ENCODE results near the gene WDR33. TPM values are rescaled to one million over a fixed set of nuclear protein-coding genes. Genes with fewer than 3 reads are reported as not detected.

Gene WDR33
- 22.3 and 27.9 TPM in 2 replicates for total RNA-seq

DNA sequence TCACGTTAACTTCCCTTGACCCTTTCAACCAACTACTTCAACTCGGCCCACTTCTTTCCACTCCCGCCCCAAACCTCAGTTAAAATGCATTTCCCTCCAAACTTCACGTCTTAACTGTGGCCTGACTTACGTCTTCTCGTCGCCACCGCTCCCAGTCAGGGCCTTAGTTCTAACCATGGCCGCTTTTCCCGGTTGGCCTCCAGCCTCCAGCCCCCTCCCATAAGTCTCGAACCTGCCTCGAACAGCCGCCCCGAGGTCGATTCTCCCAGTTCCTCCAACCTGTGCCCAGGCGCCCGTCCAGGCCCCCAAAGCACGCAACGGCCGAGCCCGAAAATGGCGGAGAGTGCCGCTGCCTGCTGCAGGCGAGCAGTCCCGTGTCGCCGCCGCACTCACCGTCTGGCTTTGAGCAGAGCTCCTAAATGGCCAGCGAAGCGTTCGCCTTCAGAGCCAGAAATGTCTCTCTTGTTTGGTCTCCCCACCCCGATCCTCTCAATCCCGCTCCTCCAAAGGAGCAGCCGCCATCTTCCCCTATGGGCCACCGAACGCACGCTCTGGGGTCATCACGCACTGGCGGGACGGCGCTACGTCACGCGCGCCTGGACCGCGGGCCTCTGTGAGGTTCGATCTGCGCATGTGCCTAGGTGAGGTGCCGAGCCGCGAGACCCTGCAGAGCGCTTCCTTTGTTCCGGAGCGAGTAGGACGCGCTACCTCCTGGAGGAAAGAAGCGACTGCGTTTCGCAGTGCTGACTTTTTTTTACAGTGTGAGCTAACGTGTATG, at the start of gene WDR33:
Gene WDR33, minus strand, starts transcription at position 553 of the 778 bp plus-strand sequence. CDS start 40,190 bp downstream, outside the sequence.

DNA sequence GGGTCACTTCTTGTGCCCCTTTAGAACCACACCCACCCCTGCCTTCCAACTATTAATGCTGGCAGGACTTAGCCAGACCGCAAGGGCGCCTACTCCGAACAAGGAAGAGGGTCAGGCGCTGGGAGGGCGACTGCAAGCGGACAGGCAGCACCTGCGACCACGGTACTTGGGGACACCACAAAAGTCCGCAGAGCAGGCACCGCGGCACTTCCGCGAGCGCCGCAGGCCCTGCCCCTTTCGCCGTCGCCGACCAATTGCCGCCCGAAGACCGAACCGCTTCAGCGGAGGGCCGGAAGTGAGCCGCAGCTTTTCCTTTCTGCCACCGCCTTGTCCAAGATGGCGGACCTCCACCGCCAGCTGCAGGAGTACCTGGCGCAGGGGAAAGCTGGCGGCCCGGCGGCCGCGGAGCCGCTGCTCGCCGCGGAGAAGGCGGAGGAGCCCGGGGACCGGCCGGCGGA, 109.7 kb downstream of the WDR33 start, which contains the start of gene SFT2D3:
Gene SFT2D3, plus strand, starts transcription at position 305 of the 458 bp plus-strand sequence. Its CDS starts 32 bp downstream, at position 337.

DNA sequence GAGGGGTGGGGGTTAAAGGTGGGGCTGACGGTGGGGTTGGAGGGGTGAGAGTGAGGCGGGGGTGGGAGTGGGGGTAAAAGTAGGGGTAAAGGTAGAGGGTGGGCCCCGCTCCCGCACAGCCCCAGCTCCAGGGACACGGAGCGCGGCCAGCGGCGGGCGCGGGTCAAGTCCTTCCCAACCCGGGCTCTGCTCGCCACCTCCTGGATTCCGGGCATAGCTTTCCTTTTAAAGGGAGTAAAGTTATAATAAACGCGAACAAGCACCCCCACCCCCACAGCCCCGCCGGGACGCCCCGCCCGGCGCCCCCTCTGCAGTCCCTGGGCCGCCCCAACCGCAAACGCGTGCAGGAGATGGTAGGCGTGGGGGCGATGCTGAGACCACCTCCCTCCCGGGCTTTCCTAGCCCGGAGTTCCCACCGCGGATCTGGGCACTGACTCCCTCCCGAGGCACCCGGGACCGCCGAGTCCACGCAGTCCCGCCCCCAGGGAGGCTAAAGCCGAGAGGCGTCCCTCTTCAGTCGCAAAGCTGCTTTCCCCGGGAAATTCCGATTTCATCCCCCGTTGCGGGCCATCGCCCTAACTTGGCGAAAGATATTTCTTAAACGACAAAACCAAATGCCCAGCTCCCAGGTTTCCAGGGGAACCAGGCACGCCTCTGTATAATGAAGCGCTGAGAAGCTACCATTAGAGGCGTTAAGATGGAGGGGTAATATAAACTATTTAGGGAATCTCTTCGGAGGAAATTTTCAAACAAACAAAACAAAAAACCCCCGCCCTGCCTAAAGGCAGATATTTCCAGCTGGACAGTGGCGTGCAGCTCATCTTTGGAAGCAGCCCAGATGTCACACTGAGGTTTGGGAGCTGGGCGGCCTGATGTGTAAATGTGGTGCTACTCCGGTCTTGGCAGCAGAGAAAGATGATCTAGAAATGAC, 135.4 kb downstream of the WDR33 start, which contains the start of gene LIMS2:
Gene LIMS2, minus strand, starts transcription at position 200 of the 931 bp plus-strand sequence. CDS start 506 bp downstream, outside the sequence.

Other genes starting within 250 kb of the WDR33 start
- gene GPR17, start 165.0 kb downstream of the WDR33 start, total RNA-seq, result not detected in 2 replicates
- gene LIMS2, start 135.6 kb downstream of the WDR33 start, total RNA-seq, result 3.0 and 8.3 TPM in 2 replicates
- gene SFT2D3, start 109.7 kb downstream of the WDR33 start, total RNA-seq, result 4.4 TPM in 2 replicates
- 16.8 and 22.5 TPM in 2 replicates for gene POLR2D, start 47.0 kb upstream of the WDR33 start, total RNA-seq
- gene AMMECR1L, start 74.8 kb upstream of the WDR33 start, total RNA-seq, result 11.3 and 13.6 TPM in 2 replicates
- gene SAP130, start 216.9 kb upstream of the WDR33 start, total RNA-seq, result 3.3 and 4.0 TPM in 2 replicates